B cell (primary cell): ENCODE results near the gene CELF2. TPM values are rescaled to one million over a fixed set of nuclear protein-coding genes. Genes with fewer than 3 reads are reported as not detected.

Source experiments
- ATAC-seq: fragments of 200-7000 bp; cut with Tn5 transposase; one replicate; pipeline ENCODE4 v1.10.0; 2021; ENCODE audit warnings: low read depth, mild to moderate bottlenecking, moderate number of reproducible peaks, moderate library complexity
- CTCF ChIA-PET: fragments of 350-600 bp; sonication (Branson Sonifier 250); formaldehyde crosslinking; loops from one replicate; lab custom pipeline; 2021; ENCODE audit warnings: antibody characterized with exemption, inconsistent platforms; lab: Charles Lee
- POLR2A ChIA-PET: fragments of 350-600 bp; sonication (Branson Sonifier 250); formaldehyde crosslinking; loops from one replicate; lab custom pipeline; 2021; ENCODE audit warnings: antibody characterized with exemption; lab: Charles Lee
- DNase-seq: peaks from one replicate; pipeline ENCODE4 v3.0.0; 2013
- H2AFZ ChIP-seq: 2 replicates; pipeline ENCODE4 v1.6.1; 2012; ENCODE audit warnings: mild to moderate bottlenecking, low read depth, low read length; ENCODE audit not compliant: insufficient read depth, poor library complexity, severe bottlenecking
- H3K27ac ChIP-seq, 2 donors: 1 replicate in 1 of 2; 2 replicates in 1 of 2; pipeline ENCODE4 v1.5.1; 2012 to 2013; ENCODE audit warnings: low read length in 2 of 2, mild to moderate bottlenecking in 2 of 2, moderate library complexity in 1 of 2
- H3K27me3 ChIP-seq, 4 experiments: fragments of 200-600 bp in 1 of 4; sonication (generic) in 1 of 4; replicated peaks in 1 of 4; 1 replicate in 2 of 4; 2 replicates in 2 of 4; pipeline versions ENCODE4 v1.6.1 to v1.7.0; 2013 to 2016; ENCODE audit warnings: low read length in 3 of 4, mild to moderate bottlenecking in 2 of 4, mixed read lengths in 1 of 4, moderate library complexity in 1 of 4; ENCODE audit not compliant: insufficient read depth in 4 of 4, control insufficient read depth in 3 of 4; ENCODE audit errors: control extremely low read depth in 1 of 4
- H3K36me3 ChIP-seq, 2 experiments: replicated peaks in 1 of 2; 1 replicate in 1 of 2; 2 replicates in 1 of 2; pipeline versions ENCODE4 v1.6.1 to v1.7.1; 2013; ENCODE audit warnings: low read length in 1 of 2; ENCODE audit not compliant: insufficient read depth in 2 of 2, control insufficient read depth in 1 of 2; ENCODE audit errors: control extremely low read depth in 1 of 2, extremely low read depth in 1 of 2
- H3K4me1 ChIP-seq, 2 donors: fragments of 200-600 bp in 1 of 2; sonication (generic) in 1 of 2; 1 replicate in 1 of 2; 2 replicates in 1 of 2; pipeline versions ENCODE4 v1.5.1 to v1.6.1; 2013 to 2017; ENCODE audit warnings: low read length in 2 of 2; ENCODE audit not compliant: control insufficient read depth in 2 of 2, insufficient read depth in 2 of 2
- H3K4me2 ChIP-seq: replicated peaks from 2 replicates; pipeline ENCODE3; 2012; ENCODE audit warnings: mild to moderate bottlenecking, low read depth, low read length; ENCODE audit not compliant: poor library complexity, severe bottlenecking
- H3K4me3 ChIP-seq, 5 experiments: fragments of 200-600 bp in 1 of 5; sonication (generic) in 1 of 5; 1 replicate in 3 of 5; 2 replicates in 2 of 5; pipeline versions ENCODE4 v1.5.1 to v1.7.0; 2011 to 2016; ENCODE audit warnings: low read length in 4 of 5, mild to moderate bottlenecking in 4 of 5, low read depth in 2 of 5, control low read depth in 1 of 5, moderate library complexity in 1 of 5; ENCODE audit not compliant: insufficient read depth in 1 of 5; ENCODE audit errors: control extremely low read depth in 1 of 5, extremely low read depth in 1 of 5
- H3K79me2 ChIP-seq: fragments of 200-600 bp; sonication (generic); one replicate; pipeline ENCODE4 v1.6.0; 2016; ENCODE audit warnings: low read length; ENCODE audit not compliant: control insufficient read depth, insufficient read depth
- H3K9ac ChIP-seq: fragments of 200-600 bp; sonication (generic); 2 replicates; pipeline ENCODE4 v1.6.1; 2017; ENCODE audit warnings: mild to moderate bottlenecking, low read length, moderate library complexity
- H3K9me3 ChIP-seq, 3 donors: one replicate each; pipeline versions ENCODE4 v1.6.1 to v1.7.1; 2013; ENCODE audit warnings: low read length in 2 of 3; ENCODE audit not compliant: control insufficient read depth in 2 of 3, insufficient read depth in 1 of 3; ENCODE audit errors: control extremely low read depth in 1 of 3
- H4K20me1 ChIP-seq: 2 replicates; pipeline ENCODE4 v1.6.0; 2012; ENCODE audit warnings: mild to moderate bottlenecking, low read length; ENCODE audit not compliant: insufficient read depth, control insufficient read depth, poor library complexity, severe bottlenecking
- H3K27ac Mint-ChIP-seq: one replicate; pipeline ENCODE4 v1.8.0; 2021; ENCODE audit warnings: mixed read lengths
- H3K27me3 Mint-ChIP-seq: one replicate; pipeline ENCODE4 v1.8.0; 2021; ENCODE audit warnings: mixed read lengths
- H3K4me1 Mint-ChIP-seq: one replicate; pipeline ENCODE4 v1.8.0; 2021; ENCODE audit warnings: mixed read lengths
- H3K4me3 Mint-ChIP-seq: one replicate; pipeline ENCODE4 v1.8.0; 2021; ENCODE audit warnings: mixed read lengths
- H3K9me3 Mint-ChIP-seq: one replicate; pipeline ENCODE4 v1.8.0; 2022; ENCODE audit warnings: mixed read lengths; ENCODE audit not compliant: insufficient read depth
- CTCF ChIP-seq: fragments of 200-600 bp; IDR thresholded peaks from one replicate; pipeline ENCODE4 v1.8.0; 2022; ENCODE audit warnings: antibody characterized with exemption, mild to moderate bottlenecking
- EZH2 ChIP-seq: IDR thresholded peaks from 2 replicates; pipeline ENCODE4 v1.6.1; 2012; ENCODE audit warnings: borderline replicate concordance, low read depth, mild to moderate bottlenecking, moderate library complexity, low read length; ENCODE audit not compliant: insufficient read depth, poor library complexity, severe bottlenecking
- WGBS: methylation state at CpG from one replicate; pipeline ENCODE4 v1.1.5; 2013; ENCODE audit warnings: missing lambda C conversion rate; ENCODE audit not compliant: insufficient coverage; 5-methylcytosine and 5-hydroxymethylcytosine counted together
- intact Hi-C: fragments of 100-400 bp; cut with micrococcal nuclease; formaldehyde crosslinking; loops from one replicate; pipeline ENCODE4 v1.10.0; 2022
- polyA plus RNA-seq: library from polyadenylated mRNA; depleted of rRNA; stranded (reverse); fragments of >200 nt; gene quantifications from 2 replicates; pipeline ENCODE4 v1.2.3, GENCODE V29; 2012
- total RNA-seq, 2 donors: library from RNA; stranded (reverse); fragments of 120-200 nt in 1 of 2; gene quantifications; 1 replicate in 1 of 2; 2 replicates in 1 of 2; pipeline versions ENCODE4 v1.2.3 to v1.2.4, GENCODE V29; 2013 to 2022

Gene CELF2
- total and polyA plus RNA-seq, 2 donors (not counting 1 experiment from before 2014, with no cell fraction given), result 59.5 to 112 TPM

DNA sequence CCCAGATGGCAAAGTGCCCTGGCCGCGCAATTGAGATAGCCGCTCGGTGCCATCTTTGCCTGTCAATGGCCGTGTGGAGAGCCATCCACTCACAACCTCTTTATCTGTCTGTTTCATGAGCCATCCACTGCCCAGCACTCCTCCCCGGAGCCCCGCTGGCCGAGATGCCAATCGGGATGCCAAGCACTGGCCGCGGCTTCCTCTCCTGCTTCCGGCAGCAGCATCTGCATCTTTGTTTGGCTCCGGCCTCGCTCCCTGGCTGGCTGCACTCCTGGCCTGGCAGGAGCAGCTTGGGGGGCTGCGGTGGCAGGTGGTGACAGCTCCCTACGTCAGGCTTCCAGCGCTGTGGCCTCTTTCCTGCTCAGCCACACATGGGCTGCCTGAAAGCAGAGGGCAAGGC is 362.1 kb downstream of the CELF2 start:
- no peaks in the 10 kb centered on the region for H3K36me3 ChIP-seq
- no peaks in the 10 kb centered on the region for H4K20me1 ChIP-seq
- intact Hi-C loops, result no loop called here
- H3K4me3 ChIP-seq, result no peak overlapping the region
- H3K9me3 ChIP-seq, result peaks cover 0 to 7% (median 0%) of the 10 kb centered on the region in 3 donors
- H2AFZ ChIP-seq, result no peak overlapping the region
- Mint-ChIP-seq H3K27ac (no peak overlapping the region), H3K9me3 (no peaks in the 10 kb centered on the region), H3K4me3 (no peak overlapping the region), H3K27me3 (peaks cover 17% of the 10 kb centered on the region), H3K4me1 (peaks cover 3% of the 10 kb centered on the region)
- POLR2A ChIA-PET, result no interaction called here
- no peaks in the 10 kb centered on the region for H3K27me3 ChIP-seq
- CTCF ChIA-PET, result no interaction called here
- WGBS, result 96% methylated on average over 17 of the region's 17 CpGs
- no peaks in the 10 kb centered on the region for H3K79me2 ChIP-seq
- TF ChIP-seq CTCF (no peak), EZH2 (no peak)
- H3K4me2 ChIP-seq, result no peak overlapping the region
- H3K4me1 ChIP-seq, result peaks cover 0 to 2% of the 10 kb centered on the region in 2 donors
- H3K27ac ChIP-seq, result no peak overlapping the region
- no peak overlapping the region for H3K9ac ChIP-seq
- no peak for ATAC-seq
- DNase-seq, result no peak

DNA sequence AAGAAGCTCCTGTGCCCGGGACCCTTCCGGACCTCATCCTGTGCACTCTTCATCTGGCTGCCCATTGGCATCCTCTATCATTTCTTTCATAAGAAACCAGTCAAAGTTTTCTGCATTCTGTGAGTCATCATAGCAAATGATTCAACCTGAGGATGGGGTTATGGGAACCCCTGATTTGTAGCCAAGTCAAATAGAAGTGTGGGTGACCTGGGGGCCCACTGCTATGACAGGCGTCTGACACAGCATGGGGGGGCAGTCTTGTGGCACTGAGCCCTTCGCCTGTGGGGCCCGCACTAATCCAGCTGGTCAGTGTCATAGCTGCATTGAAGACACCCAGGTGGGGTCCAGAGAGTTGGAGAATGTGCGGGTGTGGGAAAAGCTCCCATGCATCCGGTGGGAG is 363.4 kb downstream of the CELF2 start:
- no peak overlapping the region for H3K27ac ChIP-seq
- Mint-ChIP-seq H3K4me1 (peaks cover 4% of the 10 kb centered on the region), H3K27me3 (peaks cover 11% of the 10 kb centered on the region), H3K9me3 (no peaks in the 10 kb centered on the region), H3K4me3 (no peak overlapping the region), H3K27ac (no peak overlapping the region)
- DNase-seq (no peak), ATAC-seq (no peak)
- TF ChIP-seq EZH2 (no peak), CTCF (no peak)
- peaks cover 0 to 5% of the 10 kb centered on the region in 2 donors for H3K4me1 ChIP-seq
- H4K20me1 ChIP-seq, result no peaks in the 10 kb centered on the region
- POLR2A ChIA-PET, result no interaction called here
- WGBS, result 86% methylated on average over 5 of the region's 7 CpGs
- CTCF ChIA-PET, result no interaction called here
- no peaks in the 10 kb centered on the region for H3K27me3 ChIP-seq
- no peak overlapping the region for H2AFZ ChIP-seq
- no peaks in the 10 kb centered on the region for H3K79me2 ChIP-seq
- H3K9me3 ChIP-seq, result peaks cover 0 to 14% (median 0%) of the 10 kb centered on the region in 3 donors
- intact Hi-C loops, result no loop called here
- no peak overlapping the region for H3K9ac ChIP-seq
- no peak overlapping the region for H3K4me3 ChIP-seq
- H3K4me2 ChIP-seq, result no peak overlapping the region
- H3K36me3 ChIP-seq, result no peaks in the 10 kb centered on the region
